HL-60/S4 (cell line): ENCODE results near the gene BAZ2A.
"Not testable (repeated sequence)": the region's sequence is repeated elsewhere in the genome, so short reads cannot be mapped to it uniquely, and the experiment has no call there.

Source experiments
- in situ Hi-C: fragments of 300-500 bp; cut with MboI; formaldehyde crosslinking; loops from 2 replicates; pipeline ENCODE4 v1.14.3; 2022; ENCODE audit warnings: low sequenced_read_pairs

BAZ2A gene

DNA sequence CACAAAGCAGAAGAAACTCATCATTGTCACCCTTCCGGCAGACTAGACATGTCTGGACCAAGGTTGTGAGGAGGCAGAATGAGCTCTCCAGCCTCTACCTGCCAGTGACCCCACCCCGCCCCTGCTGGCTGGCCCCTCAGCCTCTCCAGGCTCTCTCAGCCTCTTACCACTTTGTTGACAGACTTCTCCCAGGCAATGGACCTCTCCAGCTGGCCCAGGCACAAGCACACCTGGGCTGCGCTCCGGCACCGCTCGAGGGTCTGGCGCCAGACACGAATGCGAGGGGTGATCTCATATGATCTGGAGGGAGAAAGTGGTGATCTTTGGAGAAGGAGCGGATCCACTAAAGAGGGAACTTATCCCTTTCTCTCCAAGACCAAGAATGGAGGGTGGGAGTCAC is 30.3 kb downstream of the BAZ2A start:
- in situ Hi-C loops = no loop called here

DNA sequence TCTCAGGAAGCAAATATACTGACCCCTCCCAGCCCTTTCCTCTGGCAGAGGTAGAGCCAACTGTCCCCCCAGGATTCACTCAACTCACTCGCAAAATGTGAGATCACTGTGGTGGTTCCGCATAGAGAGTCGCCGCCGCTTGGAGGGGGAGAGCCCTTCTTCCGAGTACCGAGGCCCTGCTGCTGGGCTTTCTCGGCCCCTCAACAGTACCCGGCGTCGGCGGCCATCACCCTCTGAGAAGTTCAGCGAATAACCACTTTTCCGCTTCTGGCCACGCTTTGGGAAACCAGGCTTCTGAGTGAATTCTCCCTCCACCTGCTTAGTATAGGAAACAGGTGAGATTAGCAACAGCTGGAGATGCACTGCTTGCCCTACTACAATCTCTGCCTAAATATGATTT is 31.1 kb downstream of the BAZ2A start:
- in situ Hi-C loops = no loop called here

DNA sequence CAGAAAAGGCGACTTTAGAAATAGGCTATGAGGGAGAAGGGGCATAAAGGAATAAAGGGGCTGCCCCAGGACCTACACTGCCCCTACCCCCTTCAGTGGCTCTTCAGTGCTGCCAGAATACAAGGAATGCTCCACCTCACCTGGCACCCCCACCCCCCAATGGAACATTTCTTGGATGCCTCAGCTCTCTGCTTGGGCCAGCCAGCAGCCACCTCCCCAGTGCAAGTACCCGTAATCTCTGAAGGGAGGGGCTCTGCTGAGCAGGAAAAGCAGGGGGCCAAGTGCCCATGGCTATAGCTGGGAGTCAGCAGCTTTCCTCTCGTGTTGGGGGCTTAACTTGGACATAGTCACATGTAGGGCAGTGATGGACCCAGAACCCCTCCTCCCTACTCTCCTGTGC is 33.3 kb downstream of the BAZ2A start:
- in situ Hi-C loops = no loop called here

DNA sequence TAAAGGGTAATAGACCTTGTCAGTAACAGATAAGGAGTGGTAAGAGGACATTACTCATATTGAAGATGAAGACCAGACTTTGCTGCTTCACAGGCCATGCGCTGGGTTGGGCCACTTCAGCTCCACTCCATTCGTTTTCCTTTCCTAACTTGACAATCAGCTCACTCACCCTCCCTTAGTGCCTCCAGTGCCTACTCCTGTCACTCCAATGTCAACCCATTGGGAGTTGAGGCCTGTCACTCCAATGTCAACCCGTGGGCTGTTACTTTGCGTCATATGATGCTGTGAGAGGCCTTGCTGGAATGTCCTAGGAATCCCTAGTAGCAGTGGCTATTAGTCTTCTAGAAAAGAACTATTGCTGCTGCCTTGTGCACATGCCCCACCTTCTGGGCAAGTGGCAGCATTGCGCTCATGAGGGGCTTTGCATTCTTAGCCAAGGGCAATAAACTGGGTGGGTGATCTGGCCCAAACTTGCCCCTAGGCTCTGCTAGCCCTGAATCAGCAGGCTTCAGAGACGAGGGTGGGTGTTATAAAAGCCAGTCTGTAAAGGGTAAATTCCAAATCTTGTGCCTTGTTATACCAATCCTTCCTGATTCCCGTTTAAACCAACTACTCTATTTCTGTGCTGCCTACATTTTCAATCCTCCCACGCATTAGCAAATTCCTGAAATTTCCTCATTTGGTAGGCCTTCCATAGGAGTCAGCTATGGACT is 36.1 kb downstream of the BAZ2A start:
- in situ Hi-C loops = no loop called here

DNA sequence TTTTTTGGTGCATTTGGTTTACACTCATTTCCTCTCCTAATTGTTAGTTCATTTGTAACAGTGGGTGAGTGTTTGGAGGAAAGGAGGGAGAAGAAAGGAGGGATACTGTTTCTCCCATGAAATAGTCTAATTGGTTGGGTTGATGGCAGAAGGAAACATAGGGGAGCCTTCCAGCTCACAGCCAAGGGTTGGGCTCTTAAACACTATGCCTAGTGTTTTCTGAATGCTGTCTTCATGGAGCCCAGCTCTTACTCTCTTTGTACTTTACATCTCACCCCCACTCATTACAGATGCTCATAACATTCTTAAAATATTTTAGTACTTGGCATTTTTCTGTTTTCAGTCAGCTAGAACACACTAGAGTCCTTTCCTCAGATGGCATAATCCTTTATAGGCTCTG is 38.2 kb downstream of the BAZ2A start:
- in situ Hi-C loops = no loop called here

DNA sequence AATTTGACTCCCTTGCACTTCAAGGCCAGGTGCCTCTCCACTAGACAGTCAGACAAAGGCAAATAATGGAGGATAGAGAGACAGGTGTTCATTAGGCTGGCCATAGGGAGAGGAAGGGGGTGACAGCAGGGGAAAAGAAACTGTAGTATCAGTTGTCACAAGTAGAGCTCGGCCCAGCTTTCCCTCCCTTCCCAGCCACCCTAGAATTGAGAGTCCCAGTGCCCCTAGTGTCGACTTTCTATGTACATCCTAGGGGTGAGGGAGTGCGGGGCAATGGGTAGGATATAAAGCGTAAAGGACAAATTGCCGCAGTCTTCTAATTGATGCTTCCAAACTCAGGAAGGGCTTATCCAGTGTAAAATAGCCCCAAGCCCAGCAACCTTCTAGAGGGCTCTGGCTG is 39.0 kb downstream of the BAZ2A start:
- in situ Hi-C loops = no loop called here

DNA sequence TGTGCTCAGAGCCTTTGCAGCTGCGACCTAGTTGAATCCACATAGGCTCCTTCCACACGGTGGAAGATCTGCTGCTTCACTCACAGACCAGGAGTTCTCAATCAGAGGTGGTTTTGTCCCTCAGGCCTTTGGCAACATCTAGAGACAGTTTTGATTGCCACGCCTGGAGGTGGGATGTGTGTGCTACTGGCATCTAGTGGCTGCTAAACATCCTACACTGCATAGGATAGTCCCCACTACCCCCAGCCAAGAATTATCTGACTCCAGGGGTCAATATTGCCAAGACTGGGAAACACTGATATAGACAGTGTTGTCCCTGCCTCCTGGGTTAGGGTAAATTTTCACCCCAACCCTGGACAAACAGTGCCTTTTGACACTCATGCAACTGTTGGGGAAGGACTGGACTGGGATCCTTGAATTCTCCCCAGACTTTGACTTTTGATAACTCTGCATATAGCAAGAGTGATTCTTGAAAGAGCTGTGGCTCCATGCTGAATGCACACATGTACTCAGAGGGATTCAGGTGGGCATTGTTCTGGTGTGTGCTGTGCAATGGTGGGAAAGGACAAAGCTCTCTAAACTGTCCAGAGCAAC is 39.8 kb downstream of the BAZ2A start:
- in situ Hi-C loops = no loop called here

DNA sequence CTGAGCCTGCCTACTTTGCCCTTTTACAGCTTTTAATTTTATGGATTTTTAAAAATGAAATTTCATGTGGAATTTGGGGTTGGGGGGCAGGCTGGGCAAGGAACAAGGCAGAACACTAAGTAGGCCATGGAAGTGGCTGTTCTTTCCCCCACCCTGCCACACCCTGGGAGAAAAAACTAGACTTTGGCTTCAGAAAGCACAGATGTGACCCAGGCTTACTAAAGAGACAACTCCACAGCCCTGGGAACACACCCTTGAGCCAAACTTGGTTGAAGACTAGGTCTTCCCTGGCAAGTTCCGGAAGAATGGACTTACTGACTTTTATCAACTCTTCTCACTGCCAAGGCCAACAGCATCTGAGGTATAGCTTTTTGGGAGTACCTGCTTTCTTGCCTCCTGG is 40.3 kb downstream of the BAZ2A start:
- in situ Hi-C loops = loop anchor here (10.0 kb wide), 1 partner anchor 85 kb away; no protein-coding TSS in a partner anchor

DNA sequence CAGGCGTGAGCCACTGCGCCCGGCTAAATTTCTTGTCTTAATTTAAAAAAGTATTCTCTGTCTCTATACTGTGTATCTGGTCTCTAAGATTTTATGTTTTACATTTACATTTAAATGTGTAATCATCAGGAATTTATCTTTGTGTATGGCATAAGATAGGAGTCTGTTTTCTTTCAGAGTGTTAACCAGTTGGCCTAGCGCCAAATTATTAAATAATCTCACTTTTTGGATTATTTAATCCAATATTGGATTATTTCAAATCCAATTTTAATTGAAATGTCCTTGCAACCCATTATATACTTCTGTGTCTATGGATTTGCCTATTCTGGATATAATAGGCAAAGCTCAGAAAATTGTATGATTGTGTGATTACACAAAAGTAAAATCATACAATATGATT is 45.0 kb downstream of the BAZ2A start:
- in situ Hi-C loops = loop anchor here (10.0 kb wide), 1 partner anchor 80 kb away; no protein-coding TSS in a partner anchor

DNA sequence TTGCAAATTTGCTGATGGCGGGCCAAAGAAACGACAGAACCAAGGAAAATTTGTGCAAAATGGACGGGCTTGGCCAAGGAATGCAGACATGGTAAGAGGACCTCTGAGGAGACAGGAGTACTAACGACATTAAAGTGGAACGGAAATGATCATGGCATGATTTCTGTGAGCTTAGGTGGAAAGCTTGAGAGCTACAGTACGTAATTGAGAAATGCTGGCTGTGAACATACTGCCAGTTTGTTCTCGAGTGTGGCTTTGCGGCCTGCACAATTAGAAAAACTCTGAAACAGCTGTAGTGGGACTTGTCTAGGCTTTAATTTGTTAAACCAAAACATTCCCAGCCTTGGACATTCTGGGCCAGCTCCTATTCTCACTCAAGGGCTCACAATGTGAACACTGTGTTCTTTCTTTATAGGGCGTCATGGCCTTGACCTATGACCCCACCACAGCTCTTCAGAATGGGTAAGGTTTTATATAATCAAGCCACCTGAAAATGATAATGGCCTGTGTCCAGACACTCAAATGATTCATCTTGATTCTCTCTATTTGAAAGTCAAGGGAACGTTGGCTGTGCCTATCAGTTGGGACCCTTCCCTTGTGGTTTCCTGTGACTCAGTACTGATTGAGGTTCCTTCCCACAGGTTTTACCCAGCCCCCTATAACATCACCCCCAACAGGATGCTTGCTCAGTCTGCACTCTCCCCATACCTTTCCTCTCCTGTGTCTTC is 48.5 kb downstream of the BAZ2A start:
- in situ Hi-C loops = loop anchor here (10.0 kb wide), 1 partner anchor 77 kb away; no protein-coding TSS in a partner anchor

DNA sequence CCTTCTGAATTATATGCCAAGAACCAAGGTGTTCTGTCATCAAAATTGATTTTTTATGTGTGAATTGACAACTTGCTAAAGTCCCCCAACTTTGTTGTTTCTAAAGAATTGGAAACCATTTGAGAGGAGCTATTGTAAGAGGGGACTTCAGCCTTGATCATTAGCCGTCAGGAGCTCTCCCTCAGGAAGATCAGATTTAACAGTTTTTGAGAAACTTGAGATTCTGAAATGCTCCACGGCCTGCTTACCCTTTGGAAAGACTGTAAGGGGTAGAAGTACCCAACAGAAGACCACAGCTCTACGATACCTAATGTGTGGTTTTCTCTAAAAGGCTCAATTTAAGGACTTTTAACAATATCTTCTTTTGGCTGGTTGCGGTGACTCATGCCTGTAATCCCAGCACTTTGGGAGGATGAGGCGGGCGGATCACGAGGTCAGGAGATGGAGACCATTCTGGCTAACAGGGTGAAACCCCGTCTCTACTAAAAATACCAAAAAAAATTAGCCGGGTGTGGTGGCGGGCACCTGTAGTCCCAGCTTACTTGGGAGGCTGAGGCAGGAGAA is 51.1 kb downstream of the BAZ2A start:
- in situ Hi-C loops = no loop called here

DNA sequence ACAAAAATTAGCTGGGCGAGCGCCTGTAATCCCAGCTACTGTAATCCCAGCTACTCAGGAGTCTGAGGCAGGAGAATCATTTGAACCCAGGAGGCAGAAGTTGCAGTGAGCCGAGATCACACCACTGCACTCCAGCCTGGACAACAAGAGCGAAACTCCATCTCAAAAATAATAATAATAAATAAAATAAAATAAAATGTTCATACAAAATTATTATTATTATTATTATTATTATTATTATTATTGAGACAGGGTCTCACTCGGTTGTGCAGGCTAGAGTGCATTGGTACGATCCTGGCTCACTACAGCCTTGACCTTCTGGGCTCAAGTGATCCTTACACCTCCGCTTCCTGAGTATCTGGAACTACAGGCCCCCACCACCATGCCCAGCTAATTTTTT is 52.9 kb downstream of the BAZ2A start:
- in situ Hi-C loops = not testable (repeated sequence)

DNA sequence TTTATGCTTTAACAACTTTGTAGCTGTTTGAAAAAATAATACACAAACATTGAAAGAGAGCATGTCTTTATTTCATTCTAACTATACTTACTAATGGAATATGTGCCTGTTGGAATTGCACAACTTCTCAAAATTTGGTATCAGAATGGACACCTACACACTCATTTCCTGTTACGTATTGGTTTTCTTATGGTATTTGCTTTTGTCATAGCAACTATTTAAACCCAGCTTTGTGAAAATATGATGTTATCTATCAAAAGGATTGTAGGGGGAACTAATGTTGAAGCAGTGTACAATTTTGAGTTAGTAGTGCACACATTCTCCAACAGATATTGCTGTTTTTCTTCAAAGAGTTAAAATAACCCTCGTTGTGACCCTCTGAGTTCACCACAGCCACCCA is 55.9 kb downstream of the BAZ2A start:
- in situ Hi-C loops = no loop called here

DNA sequence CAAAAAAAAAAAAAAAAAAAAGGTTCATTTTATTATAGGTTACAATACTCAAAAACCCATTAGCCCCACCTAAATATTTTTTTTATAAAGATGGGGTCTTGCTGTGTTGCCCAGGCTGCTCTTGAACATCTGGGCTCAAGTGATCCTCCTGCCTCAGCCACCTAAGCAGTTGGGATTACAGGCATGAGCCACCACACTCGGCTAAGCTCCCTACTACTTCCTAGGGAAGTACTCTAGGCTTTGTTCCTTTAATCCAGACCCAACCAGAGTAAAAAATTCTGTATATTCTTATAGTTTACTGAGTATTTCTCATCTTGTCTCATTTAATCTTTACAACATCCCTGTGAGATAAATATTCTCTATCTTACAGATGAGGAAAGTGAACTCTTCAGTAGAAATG is 57.8 kb downstream of the BAZ2A start:
- in situ Hi-C loops = no loop called here

DNA sequence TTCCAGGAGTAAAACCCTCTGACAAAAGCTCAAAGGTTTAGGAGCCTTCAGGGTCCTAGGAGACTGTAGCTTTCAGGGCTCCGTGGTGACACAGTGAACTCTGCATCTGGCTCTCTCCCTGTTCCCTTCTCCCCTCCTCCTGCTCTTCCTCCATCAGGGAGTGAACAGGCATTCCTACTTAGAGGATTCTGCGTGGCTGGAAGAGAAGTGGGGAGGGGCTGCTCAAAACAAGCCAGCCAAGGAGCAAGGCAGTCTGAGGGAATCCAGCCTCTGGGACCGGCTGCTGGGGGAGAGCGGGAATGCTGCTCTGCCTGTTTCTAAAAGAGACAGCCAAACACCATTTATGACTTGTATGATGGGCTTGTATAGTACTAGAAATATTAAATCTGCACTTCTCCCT is 59.0 kb downstream of the BAZ2A start:
- in situ Hi-C loops = no loop called here

DNA sequence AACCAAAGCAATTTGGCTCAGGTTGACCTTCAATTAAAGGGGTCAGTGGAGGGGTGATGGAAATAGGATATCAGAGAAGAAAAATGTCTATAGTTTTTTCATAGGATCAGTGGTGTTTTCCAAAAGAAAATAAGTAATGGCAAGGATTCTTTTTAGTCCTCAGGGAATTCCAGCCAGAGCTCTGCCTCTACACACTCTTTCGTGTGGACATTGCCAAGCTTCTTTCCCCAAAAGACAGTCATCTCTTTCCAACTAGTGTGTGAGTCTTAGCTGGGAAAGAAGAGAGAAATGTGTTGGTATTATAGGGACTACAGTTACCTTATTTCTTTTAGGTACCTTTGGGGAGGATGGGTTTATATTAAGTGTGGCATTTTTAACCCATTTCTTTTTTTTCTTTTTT is 62.0 kb downstream of the BAZ2A start:
- in situ Hi-C loops = loop anchor here (5.0 kb wide), 1 partner anchor 41 kb away; no protein-coding TSS in a partner anchor

DNA sequence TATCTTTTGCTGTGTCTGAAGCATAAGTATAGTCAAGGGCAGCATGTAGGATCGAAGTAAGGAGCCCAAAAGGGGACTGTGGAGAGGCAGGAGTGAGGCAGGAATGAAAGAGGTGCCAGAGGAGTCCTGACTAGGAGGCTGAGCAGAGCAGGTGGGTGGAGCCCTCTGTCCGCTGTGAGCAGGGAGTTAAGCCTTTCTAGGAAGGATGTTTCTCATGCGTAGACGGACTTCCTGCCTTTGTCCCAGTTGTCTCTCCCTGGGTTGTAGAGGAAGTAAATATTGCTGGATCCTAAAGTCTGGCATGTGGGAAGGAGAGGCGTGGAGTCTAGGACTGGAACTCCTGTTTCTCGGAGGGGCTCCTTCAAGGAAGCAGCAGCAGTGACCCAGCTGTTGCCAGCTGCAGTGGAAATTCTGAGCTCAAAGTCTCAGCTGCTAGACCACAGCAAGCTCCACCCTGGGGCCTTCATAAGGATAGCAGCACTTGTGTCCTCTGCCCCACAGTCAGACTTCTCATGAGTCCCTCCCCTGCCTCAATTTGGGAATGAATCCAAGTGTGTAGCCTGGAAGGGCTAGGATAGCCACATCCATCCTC is 64.5 kb downstream of the BAZ2A start:
- in situ Hi-C loops = loop anchor here (5.0 kb wide), 1 partner anchor 38 kb away; no protein-coding TSS in a partner anchor

DNA sequence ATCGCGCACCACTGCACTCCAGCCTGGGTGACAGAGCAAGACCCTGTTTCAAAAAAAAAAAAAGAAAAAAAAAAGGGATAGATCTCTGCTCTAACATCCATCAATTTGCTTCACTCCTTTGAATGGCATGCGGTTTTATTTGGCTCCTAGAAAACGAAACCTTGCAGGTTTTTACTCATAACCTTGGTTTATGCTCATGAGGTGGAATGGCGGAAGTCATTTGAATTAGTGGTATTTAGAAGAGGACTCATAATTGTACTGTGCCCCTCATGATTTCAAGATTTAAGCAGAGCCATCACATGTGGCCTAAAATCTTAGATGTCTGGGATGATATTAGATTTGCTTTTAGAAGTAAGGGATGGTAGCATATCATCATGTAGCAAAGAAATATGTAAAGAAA is 79.1 kb downstream of the BAZ2A start:
- in situ Hi-C loops = no loop called here

DNA sequence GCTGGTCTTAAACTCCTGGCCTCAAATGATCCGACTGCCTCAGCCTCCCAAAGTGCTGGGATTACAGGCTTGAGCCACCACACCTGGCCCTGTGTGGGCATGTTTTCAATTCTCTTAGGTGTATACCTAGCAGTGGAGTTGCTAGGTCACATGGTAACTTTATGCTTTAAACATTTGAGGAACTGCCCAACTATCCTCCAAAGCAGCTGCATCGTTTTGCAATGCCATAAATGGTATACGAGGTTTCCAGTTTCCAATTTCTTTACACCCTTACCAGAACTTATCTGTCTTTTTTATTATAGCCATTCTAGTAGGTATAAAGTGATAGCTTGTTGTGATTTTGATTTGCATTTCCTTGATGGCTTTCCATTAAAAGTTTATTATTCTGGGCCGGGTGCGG is 83.4 kb downstream of the BAZ2A start:
- in situ Hi-C loops = no loop called here
